NCI-H446 (cell line): ENCODE results near the gene FIZ1.

Source experiments
- DNase-seq, 2 experiments: peaks; one replicate each; lab custom pipeline; 2025; lab: John Stamatoyannopoulos, UW

FIZ1 gene, protein sequence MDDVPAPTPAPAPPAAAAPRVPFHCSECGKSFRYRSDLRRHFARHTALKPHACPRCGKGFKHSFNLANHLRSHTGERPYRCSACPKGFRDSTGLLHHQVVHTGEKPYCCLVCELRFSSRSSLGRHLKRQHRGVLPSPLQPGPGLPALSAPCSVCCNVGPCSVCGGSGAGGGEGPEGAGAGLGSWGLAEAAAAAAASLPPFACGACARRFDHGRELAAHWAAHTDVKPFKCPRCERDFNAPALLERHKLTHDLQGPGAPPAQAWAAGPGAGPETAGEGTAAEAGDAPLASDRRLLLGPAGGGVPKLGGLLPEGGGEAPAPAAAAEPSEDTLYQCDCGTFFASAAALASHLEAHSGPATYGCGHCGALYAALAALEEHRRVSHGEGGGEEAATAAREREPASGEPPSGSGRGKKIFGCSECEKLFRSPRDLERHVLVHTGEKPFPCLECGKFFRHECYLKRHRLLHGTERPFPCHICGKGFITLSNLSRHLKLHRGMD

DNA sequence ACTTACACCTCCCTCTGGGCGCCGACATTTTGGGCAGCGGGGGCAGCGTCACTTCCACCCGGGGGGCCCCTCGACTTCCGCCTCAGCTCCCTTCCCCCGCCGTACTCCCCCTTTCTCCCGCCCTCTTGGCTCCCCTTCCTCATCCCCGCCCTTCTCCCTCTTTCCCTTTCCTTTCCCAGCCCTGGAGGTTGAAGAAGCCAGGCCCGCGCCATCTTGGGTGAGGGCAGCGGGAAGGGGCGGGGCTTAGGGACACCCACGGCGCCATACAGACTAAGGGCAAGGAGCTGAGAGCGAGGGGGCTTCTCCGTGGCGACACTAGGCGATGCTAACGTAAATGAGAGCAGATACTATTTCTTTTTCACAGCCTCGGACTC is at the start of gene FIZ1:
TSS of gene FIZ1 (minus strand) at position 50 of the 374 bp plus-strand sequence. CDS start 1,652 bp downstream, outside the sequence.
- peak; percentile 99 for DNase-seq

DNA sequence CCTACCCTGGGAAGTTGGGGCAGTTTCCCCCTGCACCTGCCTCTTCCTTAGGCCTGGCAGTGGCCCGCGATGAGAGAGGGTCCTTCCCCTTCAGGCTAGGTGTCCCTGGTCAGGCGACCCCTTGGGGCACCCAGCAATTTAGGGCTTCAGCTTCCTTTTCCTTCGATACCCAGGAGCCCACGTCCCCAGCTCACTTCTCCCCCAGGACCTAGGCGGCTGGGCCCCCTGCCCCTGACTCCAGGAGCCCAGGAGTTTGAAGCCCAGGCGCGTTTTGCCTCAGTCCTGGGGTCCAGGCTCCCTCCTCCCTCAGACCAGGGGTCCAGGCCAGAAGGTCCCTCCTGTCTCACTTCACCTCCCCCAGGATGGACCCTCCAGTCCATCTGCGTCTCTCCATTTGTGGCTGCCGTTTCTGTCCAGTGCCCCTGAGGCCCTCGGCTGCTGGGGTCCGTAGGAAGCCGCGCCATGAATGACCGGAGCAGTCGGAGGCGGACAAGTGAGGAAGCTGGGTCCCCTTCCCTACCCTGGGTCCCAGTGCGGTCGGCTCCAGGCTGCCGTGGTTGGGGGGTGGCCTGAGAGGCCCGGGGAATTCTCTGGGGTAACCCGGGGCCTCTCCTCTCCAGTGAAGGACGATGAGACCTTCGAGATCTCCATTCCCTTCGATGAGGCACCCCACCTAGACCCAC is 49.4 kb upstream of the FIZ1 start:
- DNase-seq, result no peak

DNA sequence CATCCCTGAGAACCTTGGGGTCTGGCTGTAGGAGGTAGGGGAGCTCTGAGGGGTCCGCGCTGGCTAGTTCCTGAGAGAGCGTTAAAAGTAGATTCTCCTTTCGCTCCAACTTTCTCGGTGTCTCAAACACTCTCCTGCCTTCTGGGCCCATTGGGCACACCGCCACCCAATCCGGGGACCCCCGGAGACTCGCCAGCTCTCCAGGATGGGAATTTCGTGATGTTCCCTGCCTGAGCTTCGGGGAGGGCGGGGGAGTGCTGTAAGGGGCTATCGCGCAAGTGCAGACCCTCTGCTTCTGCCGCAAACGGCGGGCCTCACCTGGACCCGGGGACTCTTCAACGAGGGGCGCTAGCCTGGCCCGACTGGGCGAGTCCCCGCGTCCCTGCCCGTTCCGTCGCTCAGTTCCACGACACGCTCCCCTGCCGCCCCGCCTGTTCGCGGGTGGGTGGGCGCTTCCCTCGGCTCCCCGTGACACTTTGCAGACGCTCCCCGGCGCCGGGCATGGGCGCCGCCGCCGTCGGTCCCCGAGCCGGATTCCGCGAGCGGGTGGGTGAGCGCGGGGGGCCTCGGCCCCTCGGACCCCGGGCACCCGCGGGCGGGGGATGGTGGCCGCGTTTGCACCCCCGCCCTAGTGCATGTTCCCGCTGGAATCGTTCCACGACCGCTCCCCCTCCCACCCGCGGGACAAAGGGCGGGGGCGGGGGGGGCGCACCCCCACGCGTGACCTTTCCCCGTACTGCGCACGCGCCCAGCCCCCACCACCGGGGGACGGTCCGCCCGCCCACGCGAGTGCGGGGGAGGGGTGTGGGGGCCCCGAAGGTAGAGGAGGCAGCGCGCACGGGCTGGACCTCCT is 48.6 kb upstream of the FIZ1 start, which contains the start of gene CCDC106:
TSS of gene CCDC106 (plus strand) at position 481 of the 853 bp plus-strand sequence. CDS start 835 bp downstream, outside the sequence.
- DNase-seq, result peak; percentile 68 to 88

GRCh38 chr19:55646889-55647731 is 47.8 kb upstream of the FIZ1 start:
- DNase-seq, result peak in 1 of 2 experiments; percentile 31

DNA sequence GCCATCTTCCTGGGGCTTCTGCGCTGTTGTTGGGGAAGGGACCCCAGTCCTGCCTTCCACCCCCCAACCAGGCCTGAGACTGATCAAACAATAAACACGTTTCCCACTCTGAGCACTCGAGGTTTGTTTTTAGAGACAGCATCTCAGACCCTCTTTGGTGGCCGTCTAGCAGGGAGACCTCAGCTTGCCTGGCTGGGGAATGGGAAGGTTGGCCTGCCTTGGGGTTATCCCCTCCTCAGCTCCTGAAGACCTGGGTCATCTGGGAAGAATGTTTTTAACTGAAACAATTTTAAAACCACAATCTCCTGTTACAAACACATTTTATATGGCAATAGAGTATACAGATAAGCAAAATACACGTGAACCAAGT is 46.2 kb upstream of the FIZ1 start:
- DNase-seq, result no peak

DNA sequence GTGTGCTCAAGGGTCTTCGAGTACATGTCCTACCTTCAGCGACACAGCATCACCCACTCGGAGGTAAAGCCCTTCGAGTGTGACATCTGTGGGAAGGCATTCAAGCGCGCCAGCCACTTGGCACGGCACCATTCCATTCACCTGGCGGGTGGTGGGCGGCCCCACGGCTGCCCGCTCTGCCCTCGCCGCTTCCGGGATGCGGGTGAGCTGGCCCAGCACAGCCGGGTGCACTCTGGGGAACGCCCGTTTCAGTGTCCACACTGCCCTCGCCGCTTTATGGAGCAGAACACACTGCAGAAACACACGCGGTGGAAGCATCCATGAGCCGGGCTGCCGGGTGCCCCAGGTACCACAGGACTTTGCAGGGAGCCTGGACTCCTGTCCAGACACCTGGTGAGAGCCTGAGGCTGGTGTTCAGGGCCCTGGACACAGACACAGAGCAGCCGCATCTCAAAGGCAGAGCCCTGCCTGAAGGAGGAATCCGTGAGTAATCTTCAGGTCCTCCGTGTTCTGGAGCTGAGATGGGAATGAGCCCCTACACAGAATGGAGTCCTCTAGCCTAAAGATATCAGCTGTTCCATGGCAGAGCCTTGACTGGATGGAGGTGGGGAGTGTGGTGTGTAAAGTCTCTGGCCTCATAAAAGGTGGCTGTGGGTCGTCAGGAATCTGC is 45.7 kb upstream of the FIZ1 start:
- no peak for DNase-seq

GRCh38 chr19:55644191-55644833 is 45.0 kb upstream of the FIZ1 start:
- no peak for DNase-seq

- no peak for DNase-seq
Measured at GRCh38 chr19:55643887-55644176, 44.5 kb upstream of the FIZ1 start.

DNA sequence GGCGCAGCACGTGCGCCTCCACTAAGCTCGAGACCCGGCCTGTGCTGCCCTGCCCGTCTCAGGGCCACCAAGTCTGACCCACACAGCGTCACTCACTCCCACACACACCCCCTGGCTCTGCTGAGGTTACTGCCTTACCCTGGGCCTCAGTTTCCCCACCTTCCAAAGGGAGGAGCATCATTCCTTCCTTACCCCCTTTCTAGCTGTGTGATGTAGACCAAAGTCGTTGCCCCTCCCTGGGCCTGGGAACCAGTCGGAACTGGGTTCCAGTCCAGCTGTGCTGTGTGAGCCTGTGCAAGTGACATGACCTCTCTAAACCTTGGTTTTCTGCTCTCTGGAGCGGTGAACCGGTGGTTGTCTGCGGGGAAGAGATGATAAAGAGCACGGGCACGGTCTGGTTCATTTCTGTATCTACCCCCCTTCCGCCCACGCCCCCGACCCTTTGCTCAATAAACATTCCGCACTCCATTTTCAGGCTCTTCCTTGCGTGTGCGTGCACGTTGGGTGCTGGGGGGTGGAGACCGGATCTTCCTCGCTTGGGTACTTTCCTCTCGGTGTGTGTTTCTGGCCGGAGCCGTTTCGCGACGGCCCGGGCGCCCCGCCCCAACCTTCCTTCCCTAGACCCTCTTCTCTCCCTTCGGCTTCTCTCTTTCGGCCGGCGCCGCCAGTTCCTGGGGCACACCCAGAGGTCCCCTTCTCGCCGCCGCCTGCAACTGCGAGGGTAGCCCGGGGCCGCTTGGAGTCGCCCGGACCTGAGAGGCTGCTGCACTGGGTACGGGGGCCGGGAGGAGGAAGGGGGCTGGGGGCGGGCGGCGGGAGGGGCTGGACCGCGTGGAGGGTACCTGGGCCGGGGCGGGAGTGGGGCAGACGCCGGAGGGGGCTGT is 43.9 kb upstream of the FIZ1 start, which contains the start of gene ZNF581:
TSS of gene ZNF581 (plus strand) at position 647 of the 884 bp plus-strand sequence. CDS start 923 bp downstream, outside the sequence.
- DNase-seq, result peak; percentile 71 to 78

- no peak for DNase-seq
Measured at GRCh38 chr19:55642153-55643002, 43.1 kb upstream of the FIZ1 start.

DNA sequence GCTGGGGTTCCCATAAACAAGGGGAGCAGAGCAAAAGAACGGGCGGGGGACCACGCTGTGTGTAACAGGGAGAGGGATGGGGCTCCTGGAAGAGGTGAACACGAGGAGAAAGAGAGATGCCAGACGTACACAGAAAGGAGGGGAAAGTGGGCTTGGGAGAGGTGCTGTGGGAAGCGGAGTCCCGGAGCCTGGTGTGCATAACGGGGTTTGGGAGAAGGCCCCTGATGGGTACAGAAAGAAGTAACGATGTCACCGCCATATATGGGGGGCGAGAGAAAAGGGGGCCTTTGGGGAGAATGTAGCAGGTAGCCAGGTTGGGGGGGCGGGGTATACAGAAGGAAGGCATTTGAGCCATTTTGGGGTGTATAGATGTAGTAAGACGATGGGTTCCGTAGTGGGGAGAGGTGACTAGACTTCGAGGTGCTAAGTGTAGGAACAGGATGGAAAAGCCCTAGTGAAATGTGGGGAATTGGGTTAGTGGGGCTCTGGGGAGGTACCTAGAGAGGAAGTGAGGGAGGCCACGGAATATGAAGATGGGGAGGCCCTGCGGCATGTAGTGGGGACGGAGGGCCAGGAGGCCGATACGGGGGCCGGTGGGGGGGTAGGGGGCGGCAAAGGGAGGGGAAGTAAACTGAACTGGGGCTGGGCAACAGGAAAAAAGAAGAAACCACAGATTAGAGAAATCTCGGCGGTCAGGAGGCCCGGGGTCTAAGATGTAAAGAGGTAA is 42.3 kb upstream of the FIZ1 start:
- DNase-seq, result no peak

DNA sequence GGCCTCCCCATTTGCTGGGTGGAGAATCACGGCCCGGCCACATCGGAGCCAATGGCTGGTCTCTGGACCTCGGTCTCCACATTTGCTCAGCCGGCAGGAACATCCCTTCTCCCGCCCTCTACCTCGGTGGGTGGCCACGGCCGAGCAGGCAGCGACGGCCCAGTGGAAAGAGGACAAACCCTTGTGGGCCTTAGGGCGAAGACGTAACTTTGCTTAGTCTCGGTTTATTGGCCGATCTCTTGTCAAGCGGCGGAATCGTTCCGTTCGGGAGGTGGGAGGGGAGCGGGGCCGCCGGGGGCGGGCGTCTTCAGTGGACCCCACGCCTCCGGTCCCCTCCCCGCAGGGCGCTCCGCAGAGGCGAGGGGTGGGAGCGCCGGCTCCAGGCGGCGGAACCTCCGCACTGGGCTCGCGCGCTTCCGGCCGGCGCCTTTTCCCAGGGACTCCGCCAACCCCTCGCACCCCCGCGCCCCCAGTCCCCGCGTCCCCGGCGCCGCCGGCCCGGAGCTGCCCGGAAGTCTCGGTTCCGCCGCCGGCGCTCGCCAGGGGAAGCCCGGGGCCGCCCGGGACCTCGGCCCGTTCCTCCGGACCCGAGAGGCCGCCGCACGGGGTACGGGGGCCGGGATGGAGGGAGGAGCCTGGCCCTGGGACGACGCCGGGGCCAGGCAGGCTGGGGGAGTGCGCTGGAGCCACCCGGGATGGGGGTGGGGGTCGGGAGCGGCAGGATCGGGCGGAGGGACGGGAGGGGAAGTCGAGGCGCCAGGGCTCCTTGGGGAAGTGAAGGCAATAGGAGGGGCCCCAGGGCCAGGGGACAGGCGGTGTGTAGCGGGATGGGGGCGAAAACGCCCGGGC is 41.5 kb upstream of the FIZ1 start, which contains the start of gene ZNF580:
TSS of gene ZNF580 (plus strand) at position 426 of the 849 bp plus-strand sequence. CDS start 1,507 bp downstream, outside the sequence.
- DNase-seq, result peak; percentile 69 to 84

- DNase-seq, result peak; percentile 56 to 88
Measured at GRCh38 chr19:55640043-55640576, 40.8 kb upstream of the FIZ1 start.

DNA sequence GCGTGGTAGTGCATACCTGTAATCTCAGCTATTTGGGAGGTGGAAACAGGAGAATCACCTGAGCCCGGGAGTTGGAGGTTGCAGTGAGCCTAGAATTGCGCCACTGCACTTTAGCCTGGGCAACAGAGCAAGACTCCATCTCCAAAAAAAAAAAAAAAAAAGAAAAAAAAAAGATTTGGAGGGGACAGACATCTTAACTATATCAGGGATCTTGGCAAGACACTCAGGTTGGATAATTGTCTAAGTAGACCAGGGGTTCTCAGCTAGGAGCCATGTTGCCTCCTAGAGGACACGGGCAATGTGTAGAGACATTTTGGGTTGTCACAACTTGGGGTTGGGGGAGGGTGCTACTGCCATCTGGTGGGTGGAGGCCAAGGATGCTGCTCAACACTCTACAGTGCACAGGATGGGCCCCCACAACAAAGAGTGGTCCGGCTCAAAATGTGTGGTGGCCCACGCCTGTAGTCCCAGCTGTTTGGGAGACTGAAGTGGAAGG is 39.6 kb upstream of the FIZ1 start:
- peak in 1 of 2 experiments; percentile 30 for DNase-seq

DNA sequence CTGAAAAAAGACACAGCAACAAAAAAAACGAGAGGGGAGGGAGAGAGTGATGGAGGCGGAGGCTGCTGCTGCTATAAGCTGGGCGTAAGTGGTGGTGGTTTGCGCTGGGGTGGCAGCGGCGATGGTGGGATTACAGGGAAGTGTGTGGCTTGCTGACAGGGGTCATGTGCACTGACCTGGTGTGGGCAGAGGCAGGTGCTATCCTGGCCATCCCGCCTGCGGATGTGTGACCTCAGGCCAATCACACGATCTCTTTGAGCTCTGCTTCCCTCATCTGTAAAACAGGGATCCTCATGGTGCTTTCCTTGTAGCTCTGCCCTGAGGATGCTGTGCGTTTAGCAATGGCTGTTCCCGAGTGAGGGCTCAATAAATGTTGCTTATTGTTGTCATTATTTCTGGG is 38.2 kb upstream of the FIZ1 start:
- no peak for DNase-seq

DNA sequence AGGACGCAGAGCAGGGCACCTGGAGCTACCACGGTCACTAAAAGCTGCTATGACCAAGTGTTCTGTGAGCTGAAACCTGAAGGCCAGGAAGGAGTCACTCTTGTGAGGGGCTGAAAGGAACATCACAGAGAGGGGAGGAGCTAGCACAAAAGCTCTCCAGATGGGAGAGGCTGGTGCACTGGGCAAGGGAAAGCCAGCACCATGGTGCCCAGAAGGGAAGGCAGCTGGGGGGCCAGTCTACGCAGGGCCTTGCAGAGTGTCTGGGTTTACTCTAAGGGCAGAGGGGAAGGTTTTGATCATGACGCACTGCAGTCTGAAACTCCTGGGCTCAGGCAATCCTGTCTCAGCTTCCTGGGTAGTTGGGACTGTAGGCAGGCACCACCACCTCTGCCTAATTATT is 37.4 kb upstream of the FIZ1 start:
- no peak for DNase-seq
